Mesodermal cell (in vitro differentiated cells): ENCODE measurements around the gene CCDC83.
"Not testable (repeated sequence)": the region's sequence is repeated elsewhere in the genome, so short reads cannot be mapped to it uniquely, and the experiment has no call there.

Experiments used
- H3K27ac ChIP-seq: 2 replicates; pipeline ENCODE4 v1.7.0; 2013; ENCODE audit warnings: mild to moderate bottlenecking, low read depth, low read length, moderate library complexity; ENCODE audit not compliant: severe bottlenecking
- H3K36me3 ChIP-seq: 2 replicates; pipeline ENCODE4 v1.7.1; 2013; ENCODE audit warnings: mild to moderate bottlenecking, low read length, moderate library complexity; ENCODE audit not compliant: control insufficient read depth, insufficient read depth
- H3K4me1 ChIP-seq: one replicate; pipeline ENCODE4 v1.7.1; 2013; ENCODE audit warnings: mild to moderate bottlenecking, low read length; ENCODE audit not compliant: insufficient read depth, control insufficient read depth, poor library complexity, severe bottlenecking
- H3K4me3 ChIP-seq: 2 replicates; pipeline ENCODE4 v1.7.0; 2013; ENCODE audit warnings: low read length, control low read depth, mild to moderate bottlenecking; ENCODE audit not compliant: insufficient read depth, poor library complexity, severe bottlenecking; ENCODE audit errors: extremely low read depth
- H3K9me3 ChIP-seq: 2 replicates; pipeline ENCODE4 v1.7.1; 2013; ENCODE audit warnings: mild to moderate bottlenecking, low read length, moderate library complexity; ENCODE audit not compliant: control insufficient read depth
- WGBS, 2 experiments: methylation state at CpG; one replicate each; pipeline ENCODE4 v1.1.5; 2013; ENCODE audit warnings: missing lambda C conversion rate in 2 of 2; ENCODE audit not compliant: insufficient coverage in 2 of 2; 5-methylcytosine and 5-hydroxymethylcytosine counted together

CCDC83 gene

DNA sequence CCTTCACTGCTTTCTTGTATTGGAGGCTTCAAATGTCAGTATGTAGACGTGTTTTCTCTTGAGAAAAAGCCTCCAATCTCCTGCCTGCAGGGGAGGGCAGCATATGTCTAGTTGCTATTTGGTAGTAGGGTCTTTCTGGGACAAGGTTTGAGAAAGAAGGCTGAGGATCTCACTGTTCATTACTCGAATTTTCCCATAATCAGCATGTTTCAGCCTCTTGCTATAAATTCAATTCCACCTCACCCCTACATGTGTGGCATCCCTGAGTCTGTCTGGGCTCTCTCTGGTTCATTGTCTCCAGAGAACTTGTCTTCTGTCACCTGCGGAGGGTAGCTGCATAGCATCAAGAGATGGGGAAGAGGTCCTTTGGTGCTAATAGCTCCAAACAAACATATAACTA is 19.5 kb upstream of the CCDC83 start:
- Histone ChIP-seq H3K9me3 (no peaks in the 10 kb centered on the region), H3K4me3 (no peak overlapping the region), H3K36me3 (no peaks in the 10 kb centered on the region), H3K4me1 (no peaks in the 10 kb centered on the region), H3K27ac (no peak overlapping the region)
- 82 to 83% methylated on average over 2 to 3 of the region's 3 CpGs for WGBS, 2 experiments

DNA sequence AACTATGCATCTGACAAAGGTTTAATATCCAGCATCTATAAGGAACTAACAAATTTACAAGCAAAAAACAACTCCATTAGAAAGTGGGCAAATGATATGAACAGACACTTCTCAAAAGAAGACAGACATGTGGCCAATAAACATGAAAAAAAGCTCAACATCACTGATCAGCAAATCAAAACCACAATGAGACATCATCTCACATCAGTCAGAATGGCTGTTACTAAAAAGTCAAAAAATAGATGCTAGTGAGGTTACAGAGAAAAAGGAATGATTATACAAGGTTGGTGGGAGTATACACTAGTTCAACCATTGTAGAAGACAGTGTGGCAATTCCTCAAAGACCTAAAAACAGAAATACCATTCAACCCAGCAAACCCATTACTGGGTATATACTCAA is 14.3 kb upstream of the CCDC83 start:
- not testable (repeated sequence) for H3K27ac ChIP-seq, H3K4me1 ChIP-seq, H3K9me3 ChIP-seq, H3K4me3 ChIP-seq, H3K36me3 ChIP-seq

GRCh38 chr11:85843929-85844328 is 11.3 kb upstream of the CCDC83 start:
- Histone ChIP-seq H3K4me1 (peaks cover 11% of the 10 kb centered on the region), H3K27ac (no peak overlapping the region), H3K4me3 (no peak overlapping the region), H3K9me3 (no peaks in the 10 kb centered on the region), H3K36me3 (no peaks in the 10 kb centered on the region)
- WGBS, 2 experiments: 45% methylated on average over 1 of the region's 3 CpGs; no CpG with 5 or more reads in 1 of the 2 experiments

DNA sequence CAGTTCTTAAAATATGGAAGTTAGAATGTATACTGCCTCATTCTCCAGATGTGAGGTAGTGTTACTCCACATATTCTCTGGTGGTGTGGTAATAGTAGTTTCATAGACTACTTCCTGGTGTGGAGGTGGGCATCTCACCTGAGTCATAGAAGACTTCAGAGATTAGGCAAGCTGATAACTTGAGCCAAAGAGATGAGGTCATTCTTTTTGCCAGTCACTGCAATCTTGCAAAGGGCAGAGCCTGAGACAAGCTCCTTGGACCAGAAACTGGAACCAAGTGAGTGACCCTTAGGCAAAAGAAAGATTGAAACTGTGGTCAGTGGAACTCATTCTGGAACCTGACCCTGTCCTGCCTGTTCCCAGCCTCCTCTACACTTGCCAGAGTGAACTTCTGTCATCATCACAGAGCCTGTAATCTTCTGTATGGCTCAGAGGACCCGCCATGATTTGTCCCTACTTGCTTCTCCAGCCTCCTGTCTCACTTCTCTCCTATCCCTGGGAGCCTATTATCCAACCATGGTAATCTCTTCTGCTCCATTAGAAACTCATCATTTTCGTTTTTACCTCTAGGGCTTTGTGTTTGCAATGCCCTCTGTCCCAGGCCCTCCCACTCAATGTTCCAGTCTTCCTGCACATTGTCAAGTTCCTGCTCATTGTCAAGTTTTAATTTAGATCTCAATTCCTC is 10.6 kb upstream of the CCDC83 start:
- no peaks in the 10 kb centered on the region for H3K9me3 ChIP-seq
- 80 to 89% methylated on average over 2 of the region's 2 CpGs for WGBS, 2 experiments
- no peak overlapping the region for H3K4me3 ChIP-seq

GRCh38 chr11:85845124-85845631 is 10.0 kb upstream of the CCDC83 start:
- Histone ChIP-seq H3K4me3 (no peak overlapping the region), H3K9me3 (no peaks in the 10 kb centered on the region), H3K27ac (no peak overlapping the region), H3K4me1 (peaks cover 11% of the 10 kb centered on the region), H3K36me3 (no peaks in the 10 kb centered on the region)
- WGBS, 2 experiments: no CpG with 5 or more reads among the region's 1 CpG

More for the DNA sequence above, 10.6 kb upstream of the CCDC83 start:
- H3K27ac ChIP-seq: no peak overlapping the region
- peaks cover 11% of the 10 kb centered on the region for H3K4me1 ChIP-seq
- H3K36me3 ChIP-seq: no peaks in the 10 kb centered on the region

DNA sequence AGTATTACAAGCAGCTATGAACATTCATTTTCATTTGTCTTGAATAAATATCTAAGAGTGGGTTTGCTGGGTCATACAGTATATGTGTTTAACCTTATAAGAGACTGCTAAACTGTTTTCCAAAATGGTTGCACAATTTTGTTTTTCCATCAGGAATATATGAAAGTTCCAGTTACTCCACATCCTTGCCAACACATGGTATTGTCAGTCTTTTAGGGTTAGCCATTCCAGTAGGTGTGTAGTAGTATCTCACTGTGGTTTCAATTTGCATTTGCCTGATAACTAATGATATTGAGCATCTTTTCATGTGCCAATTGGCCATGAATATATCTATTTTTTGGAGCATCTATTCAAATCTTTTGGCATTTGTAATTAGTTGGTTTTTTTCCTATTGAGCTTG is 7.7 kb upstream of the CCDC83 start:
- Histone ChIP-seq H3K4me3 (no peak overlapping the region), H3K36me3 (no peaks in the 10 kb centered on the region), H3K4me1 (peaks cover 11% of the 10 kb centered on the region)

DNA sequence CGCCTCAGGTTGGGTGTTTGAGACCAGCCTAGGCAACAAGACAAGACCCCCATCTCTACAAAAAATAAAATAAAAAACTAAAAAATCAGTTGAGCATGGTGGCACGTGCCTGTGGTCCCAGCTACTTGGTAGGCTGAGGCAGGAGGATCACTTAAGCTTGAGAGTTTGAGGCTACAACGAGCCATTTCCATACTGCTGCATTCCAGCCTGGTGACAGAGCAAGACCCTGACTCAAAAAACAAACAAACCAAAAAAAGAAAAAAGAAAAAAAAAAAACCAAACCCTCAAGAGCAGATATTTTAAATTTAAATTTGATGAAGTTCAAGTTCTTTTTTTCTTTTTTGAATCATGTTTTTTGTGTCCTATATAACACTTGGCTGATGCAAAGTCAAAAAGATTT is 7.2 kb upstream of the CCDC83 start:
- no peak overlapping the region for H3K27ac ChIP-seq
- peaks cover 11% of the 10 kb centered on the region for H3K4me1 ChIP-seq
- peaks cover 7% of the 10 kb centered on the region for H3K9me3 ChIP-seq
- no peaks in the 10 kb centered on the region for H3K36me3 ChIP-seq
- H3K4me3 ChIP-seq: no peak overlapping the region
- WGBS, 2 experiments: 50 to 100% methylated on average over 1 of the region's 3 CpGs

More for the DNA sequence above, 7.7 kb upstream of the CCDC83 start:
- Histone ChIP-seq H3K27ac (no peak overlapping the region), H3K9me3 (peaks cover 7% of the 10 kb centered on the region)

- Histone ChIP-seq H3K27ac (no peak overlapping the region), H3K4me3 (no peak overlapping the region), H3K36me3 (no peaks in the 10 kb centered on the region), H3K4me1 (peaks cover 11% of the 10 kb centered on the region), H3K9me3 (peaks cover 7% of the 10 kb centered on the region)
- no CpG with 5 or more reads among the region's 2 CpGs for WGBS, 2 experiments
Measured at GRCh38 chr11:85848556-85848955, 6.6 kb upstream of the CCDC83 start.

DNA sequence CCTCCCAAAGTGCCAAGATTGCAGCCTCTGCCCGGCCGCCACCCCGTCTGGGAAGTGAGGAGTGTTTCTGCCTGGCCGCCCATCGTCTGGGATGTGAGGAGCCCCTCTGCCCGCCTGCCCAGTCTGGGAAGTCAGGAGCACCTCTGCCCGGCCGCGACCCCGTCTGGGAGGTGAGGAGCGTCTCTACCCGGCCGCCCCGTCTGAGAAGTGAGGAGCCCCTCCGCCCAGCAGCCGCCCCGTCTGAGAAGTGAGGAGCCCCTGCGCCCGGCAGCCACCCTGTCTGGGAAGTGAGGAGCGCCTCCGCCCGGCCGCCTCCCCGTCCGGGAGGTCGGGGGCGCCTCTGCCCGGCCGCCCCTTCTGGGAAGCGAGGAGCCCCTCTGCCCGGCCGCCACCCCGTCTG is 2.4 kb upstream of the CCDC83 start:
- H3K36me3 ChIP-seq, H3K4me3 ChIP-seq, H3K9me3 ChIP-seq, H3K27ac ChIP-seq: not testable (repeated sequence)
- 98 to 99% methylated on average over 21 to 24 of the region's 33 CpGs for WGBS, 2 experiments
- peaks cover 13% of the 10 kb centered on the region for H3K4me1 ChIP-seq

- H3K27ac ChIP-seq, H3K36me3 ChIP-seq, H3K9me3 ChIP-seq, H3K4me3 ChIP-seq: not testable (repeated sequence)
- no CpG with 5 or more reads among the region's 7 CpGs for WGBS, 2 experiments
- H3K4me1 ChIP-seq: peaks cover 11% of the 10 kb centered on the region
Measured at GRCh38 chr11:85853541-85853940, 1.6 kb upstream of the CCDC83 start.

DNA sequence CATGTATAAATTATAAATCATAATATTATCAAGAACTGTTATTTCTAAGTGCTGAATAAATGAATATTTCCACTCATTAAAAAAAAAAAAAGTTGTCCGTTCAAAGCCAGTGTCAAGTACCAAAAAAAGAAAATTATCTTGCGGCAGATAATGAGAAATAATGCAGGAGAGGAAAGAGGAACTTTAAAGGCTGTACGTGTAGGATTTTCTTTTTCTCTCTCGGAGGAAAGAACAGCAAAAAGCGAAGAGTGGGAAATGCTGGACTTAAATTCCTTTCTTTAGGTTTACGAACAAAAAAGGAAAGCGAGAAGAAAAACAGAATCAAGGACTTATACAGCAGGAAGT is 999 bp upstream of the CCDC83 start:
- 77 to 80% methylated on average over 6 to 7 of the region's 7 CpGs for WGBS, 2 experiments
- Histone ChIP-seq H3K9me3 (peaks cover 7% of the 10 kb centered on the region), H3K4me3 (peak overlapping the region; percentile 34), H3K36me3 (no peaks in the 10 kb centered on the region), H3K4me1 (peaks cover 7% of the 10 kb centered on the region), H3K27ac (peak overlapping the region; percentile 78)
